Right ventricle myocardium superior (tissue), 1 donor: ENCODE measurements around the gene ZDHHC21. TPM values are rescaled to one million over a fixed set of nuclear protein-coding genes. Genes with fewer than 3 reads are reported as not detected.

Experiments used
- ATAC-seq: fragments of 200-7000 bp; cut with Tn5 transposase; one replicate; pipeline ENCODE4 v1.9.1; 2020; ENCODE audit warnings: mild to moderate bottlenecking; ENCODE audit not compliant: poor library complexity
- DNase-seq: peaks from one replicate; pipeline ENCODE4 v3.0.0-alpha.2; 2020
- intact Hi-C: fragments of 100-400 bp; cut with DNase I; formaldehyde crosslinking; loops from one replicate; pipeline ENCODE4 v1.11.2; 2022
- total RNA-seq: library from RNA; stranded (reverse); fragmentation: NEBNext Ultra II Directional; extraction: Animal tissue kit (Norgen Biotek cat#: 25700); gene quantifications from one replicate; pipeline ENCODE4 v1.2.1, GENCODE V29; 2021
- donor health status: DM: no; HTN: yes; CAD: no; lungs with severe emphysema.

The ZDHHC21 gene
- total RNA-seq, 1 donor from 2014 or later = 4.8 TPM

GRCh38 chr9:14640294-14640693 lies 52.9 kb downstream of the ZDHHC21 start:
- intact Hi-C loops = no loop called here

GRCh38 chr9:14633906-14634565 lies 59.2 kb downstream of the ZDHHC21 start:
- ATAC-seq (no peak), DNase-seq (no peak)
- intact Hi-C loops = no loop called here

More at GRCh38 chr9:14640294-14640693, 52.9 kb downstream of the ZDHHC21 start:
- DNase-seq (no peak), ATAC-seq (no peak)

- ATAC-seq (no peak), DNase-seq (no peak)
- intact Hi-C loops = no loop called here
Measured at GRCh38 chr9:14633148-14633547, 60.1 kb downstream of the ZDHHC21 start.

GRCh38 chr9:14627513-14627912 lies 65.7 kb downstream of the ZDHHC21 start:
- DNase-seq = no peak

GRCh38 chr9:14618836-14619420 lies 74.3 kb downstream of the ZDHHC21 start:
- ATAC-seq (no peak), DNase-seq (no peak)
- intact Hi-C loops = loop anchor here (5.0 kb wide), 1 partner anchor 148 kb away; no protein-coding TSS in a partner anchor

More at GRCh38 chr9:14627513-14627912, 65.7 kb downstream of the ZDHHC21 start:
- no peak for ATAC-seq
- intact Hi-C loops = no loop called here

GRCh38 chr9:14616188-14616982 lies 76.8 kb downstream of the ZDHHC21 start:
- no peak for DNase-seq
- peak; percentile 65 for ATAC-seq
- intact Hi-C loops = loop anchor here (5.0 kb wide), 1 partner anchor 151 kb away; no protein-coding TSS in a partner anchor

- intact Hi-C loops = no loop called here
- DNase-seq (no peak), ATAC-seq (no peak)
Measured at GRCh38 chr9:14608540-14608939, 84.7 kb downstream of the ZDHHC21 start.

- no peak for DNase-seq
- intact Hi-C loops = no loop called here
- no peak for ATAC-seq
Measured at GRCh38 chr9:14597171-14597799, 95.9 kb downstream of the ZDHHC21 start.

GRCh38 chr9:14593406-14593805 lies 99.8 kb downstream of the ZDHHC21 start:
- intact Hi-C loops = no loop called here
- no peak for ATAC-seq
- DNase-seq = no peak

GRCh38 chr9:14591411-14591810 lies 101.8 kb downstream of the ZDHHC21 start:
- intact Hi-C loops = no loop called here
- ATAC-seq (no peak), DNase-seq (no peak)

- ATAC-seq = no peak
- intact Hi-C loops = no loop called here
Measured at GRCh38 chr9:14585730-14586473, 107.3 kb downstream of the ZDHHC21 start.

GRCh38 chr9:14584571-14584970 lies 108.7 kb downstream of the ZDHHC21 start:
- ATAC-seq = no peak

More at GRCh38 chr9:14585730-14586473, 107.3 kb downstream of the ZDHHC21 start:
- no peak for DNase-seq

GRCh38 chr9:14578030-14578429 lies 115.2 kb downstream of the ZDHHC21 start:
- intact Hi-C loops = no loop called here
- ATAC-seq = no peak
- no peak for DNase-seq

More at GRCh38 chr9:14584571-14584970, 108.7 kb downstream of the ZDHHC21 start:
- intact Hi-C loops = no loop called here
- DNase-seq = no peak

GRCh38 chr9:14574173-14574572 lies 119.1 kb downstream of the ZDHHC21 start:
- intact Hi-C loops = no loop called here
- DNase-seq (no peak), ATAC-seq (no peak)

GRCh38 chr9:14573319-14573718 lies 119.9 kb downstream of the ZDHHC21 start:
- no peak for ATAC-seq
- intact Hi-C loops = no loop called here
- DNase-seq = no peak

GRCh38 chr9:14565352-14566016 lies 127.7 kb downstream of the ZDHHC21 start:
- intact Hi-C loops = no loop called here
- DNase-seq = no peak
- no peak for ATAC-seq

- intact Hi-C loops = no loop called here
- DNase-seq (no peak), ATAC-seq (no peak)
Measured at GRCh38 chr9:14563902-14564624, 129.2 kb downstream of the ZDHHC21 start.
